Measurements from ENCODE around the gene DHX35.
A peak's percentile ranks its signal among the peaks of the same experiment; 100 is the strongest.
"Not testable (repeated sequence)": the region's sequence is repeated elsewhere in the genome, so short reads cannot be mapped to it uniquely, and the experiment has no call there.

The DHX35 gene

DNA sequence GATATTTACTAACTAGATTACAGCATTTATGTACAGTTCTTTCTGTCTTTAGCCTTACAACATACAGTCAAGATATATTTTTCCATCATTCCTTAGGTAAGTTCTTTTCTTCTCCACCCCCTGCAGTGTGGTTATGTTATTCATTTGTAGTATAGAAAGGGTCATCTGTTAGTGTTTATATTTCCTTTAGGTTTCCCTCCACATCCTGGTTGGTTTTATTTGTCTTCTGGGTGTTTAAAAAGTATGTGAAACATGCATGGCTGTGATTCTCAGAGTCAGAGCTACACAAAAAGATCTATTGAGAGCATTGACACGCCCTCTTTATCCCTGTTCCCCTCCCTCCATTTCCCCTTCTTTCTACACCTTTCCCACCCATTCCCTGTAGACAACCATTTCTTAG is 20.1 kb downstream of the DHX35 start:
- no peak for DNase-seq

DNA sequence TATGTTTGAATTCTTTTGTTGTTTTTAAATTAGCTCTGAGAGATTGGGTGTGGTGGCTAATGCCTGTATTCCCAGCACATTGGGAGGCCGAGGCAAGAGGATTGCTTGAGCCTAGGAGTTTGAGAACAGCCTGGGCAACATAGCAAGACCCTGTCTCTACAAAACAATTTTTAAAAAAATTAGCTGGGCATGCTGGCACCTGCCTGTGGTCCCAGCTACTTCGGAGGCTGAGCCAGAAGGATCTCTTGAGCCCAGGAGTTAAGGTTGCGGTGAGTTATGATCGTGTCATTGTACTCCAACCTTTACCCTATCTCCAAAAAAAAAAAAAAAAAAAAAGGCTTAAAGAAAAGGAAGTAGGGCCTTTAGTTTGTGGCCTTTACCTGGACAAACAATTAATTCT is 22.9 kb downstream of the DHX35 start:
- DNase-seq, result no peak

DNA sequence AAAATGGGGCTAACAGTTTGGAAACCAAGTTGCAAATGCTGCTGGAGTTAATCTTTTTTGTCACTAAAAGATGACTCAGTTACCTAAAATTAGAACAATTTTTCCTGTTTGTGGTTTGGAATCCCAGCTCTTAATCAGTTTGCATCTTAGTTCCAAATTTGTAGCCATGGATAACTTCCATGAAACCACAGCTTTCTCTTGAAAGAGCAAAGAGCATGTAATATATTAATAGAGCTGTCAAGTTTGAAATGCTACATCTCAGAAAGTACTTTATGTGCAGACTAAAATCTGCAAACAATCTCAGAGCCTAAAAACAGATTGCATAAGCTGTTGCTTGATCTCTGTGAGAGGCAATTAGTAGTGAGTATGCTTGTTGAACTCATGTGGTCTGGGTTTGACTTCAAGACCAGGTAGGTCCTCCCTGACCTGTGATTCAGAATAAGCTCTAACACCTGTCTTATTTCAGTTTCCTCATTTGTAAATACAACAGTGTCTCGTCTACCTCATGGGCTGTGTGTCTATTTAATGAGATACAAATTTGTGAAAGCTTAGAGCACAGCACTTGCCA is 23.5 kb downstream of the DHX35 start:
- no peak for DNase-seq

DNA sequence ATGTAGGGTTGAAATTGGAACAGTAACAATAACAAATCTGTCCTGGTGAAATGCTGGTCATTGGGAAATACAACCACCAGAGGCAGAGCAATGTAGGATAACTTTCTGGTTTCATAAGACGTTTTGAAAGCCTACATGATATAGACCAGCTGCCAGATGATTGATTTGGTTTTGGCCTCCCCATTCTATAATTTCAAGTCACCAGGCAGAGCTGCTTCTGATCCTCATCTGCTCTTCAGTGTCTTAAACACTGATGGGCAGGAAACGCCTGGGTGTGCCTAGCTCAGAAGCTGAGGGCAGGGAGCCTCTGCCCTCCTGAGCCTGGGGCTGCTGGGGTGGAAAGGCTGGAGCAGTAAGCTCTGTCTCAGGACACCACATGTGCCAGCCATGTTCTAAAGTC is 24.5 kb downstream of the DHX35 start:
- no peak for DNase-seq

DNA sequence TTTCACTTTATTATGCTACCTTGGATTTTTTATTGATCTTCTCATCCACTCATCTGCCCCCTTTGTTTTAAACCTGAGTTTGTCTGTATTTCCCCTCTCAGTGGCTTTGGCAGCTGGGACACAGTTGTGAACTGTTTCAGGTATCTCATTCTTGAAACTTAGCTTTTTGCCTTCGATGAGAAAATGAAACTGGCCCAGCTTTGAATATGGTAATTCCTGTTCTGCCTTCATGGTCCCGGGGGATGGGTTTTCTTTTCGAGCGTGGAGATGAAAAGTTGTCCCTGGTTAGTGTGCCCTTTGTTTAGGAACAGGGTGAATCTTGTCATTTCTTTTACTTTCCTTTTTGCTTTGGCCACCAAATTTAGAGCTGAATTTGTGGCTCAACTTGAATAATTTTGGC is 25.6 kb downstream of the DHX35 start:
- DNase-seq, result no peak

DNA sequence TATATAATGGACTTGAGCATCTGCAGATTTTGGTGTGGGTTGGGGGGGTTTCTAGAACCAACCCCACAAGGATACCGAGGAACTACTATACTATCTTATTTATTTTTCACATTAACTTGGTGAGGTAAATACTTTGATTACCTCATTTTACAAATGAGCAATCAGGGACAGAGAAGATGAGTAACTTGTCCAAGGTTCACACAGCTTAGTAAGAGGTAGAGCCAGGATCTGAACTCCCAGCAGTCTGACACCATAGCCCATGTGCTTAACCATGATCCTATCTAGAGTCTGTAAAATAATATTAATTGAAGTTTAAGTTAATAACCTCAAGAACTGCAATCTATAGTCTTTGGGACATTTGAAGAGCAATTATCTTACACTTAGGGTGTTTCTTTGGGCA is 28.6 kb downstream of the DHX35 start:
- no peak for DNase-seq

DNA sequence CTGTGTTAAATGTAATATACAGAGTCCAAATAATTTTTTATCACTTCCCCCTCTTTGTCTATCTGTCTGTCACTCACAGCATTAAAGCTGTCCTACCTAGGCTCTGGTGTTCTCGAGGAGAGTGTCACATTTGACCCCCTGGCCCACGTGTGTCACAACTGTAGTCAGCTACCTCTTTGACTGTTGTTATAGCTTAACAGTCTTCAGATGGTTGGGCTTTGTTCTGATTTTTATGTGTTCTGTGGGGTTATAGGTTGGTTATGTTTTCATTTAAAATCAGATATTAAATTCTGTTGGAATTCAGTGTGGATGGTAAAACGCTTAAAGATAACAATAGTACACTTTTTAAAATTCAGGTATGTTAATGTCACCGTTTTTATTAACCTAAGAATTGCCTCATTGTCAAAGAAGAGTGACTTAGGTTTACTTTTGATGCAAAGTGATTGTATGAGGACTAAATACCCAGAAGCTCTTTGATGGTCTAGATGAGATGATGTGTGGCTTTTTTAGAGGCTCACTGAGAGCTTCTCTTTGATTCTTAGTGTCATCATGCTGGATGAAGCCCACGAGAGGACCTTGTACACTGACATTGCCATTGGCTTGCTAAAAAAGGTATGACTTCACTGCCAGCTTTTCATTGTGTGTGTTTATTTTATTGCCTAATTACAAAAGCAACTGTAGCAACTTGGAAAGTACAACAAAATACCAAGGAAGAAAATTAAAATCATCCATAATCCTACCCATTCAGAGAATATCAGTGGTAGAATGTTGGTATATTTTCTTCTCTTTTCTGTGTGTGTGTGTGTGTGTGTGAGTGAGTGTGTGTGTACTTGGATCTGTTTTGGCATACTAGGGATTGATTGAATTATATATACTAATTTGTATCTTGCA is 29.9 kb downstream of the DHX35 start:
- DNase-seq, result no peak

DNA sequence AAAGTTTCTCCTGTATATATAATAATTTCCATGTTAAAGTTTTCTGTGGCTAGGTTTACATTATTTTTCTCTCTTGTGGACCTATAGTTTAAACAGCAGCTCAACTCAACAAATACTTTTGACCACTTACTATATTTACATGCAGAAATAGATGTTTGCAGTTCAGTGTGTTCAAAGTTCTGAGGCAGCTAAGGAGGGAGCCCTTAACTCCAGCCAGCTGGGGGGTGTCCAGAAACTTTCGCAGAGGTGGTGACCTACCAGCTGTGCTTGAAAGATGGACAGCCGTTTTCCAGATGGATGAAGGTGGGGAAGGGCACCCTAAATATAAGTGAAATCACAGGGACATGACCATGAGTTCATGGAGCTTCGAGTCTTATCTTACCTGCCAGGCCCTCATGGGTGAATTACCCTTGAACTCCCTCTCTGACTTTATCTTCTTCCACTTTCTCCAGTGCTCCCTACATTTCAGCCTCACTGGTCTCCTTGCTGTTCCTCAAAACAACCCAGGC is 33.4 kb downstream of the DHX35 start:
- DNase-seq, result no peak

DNA sequence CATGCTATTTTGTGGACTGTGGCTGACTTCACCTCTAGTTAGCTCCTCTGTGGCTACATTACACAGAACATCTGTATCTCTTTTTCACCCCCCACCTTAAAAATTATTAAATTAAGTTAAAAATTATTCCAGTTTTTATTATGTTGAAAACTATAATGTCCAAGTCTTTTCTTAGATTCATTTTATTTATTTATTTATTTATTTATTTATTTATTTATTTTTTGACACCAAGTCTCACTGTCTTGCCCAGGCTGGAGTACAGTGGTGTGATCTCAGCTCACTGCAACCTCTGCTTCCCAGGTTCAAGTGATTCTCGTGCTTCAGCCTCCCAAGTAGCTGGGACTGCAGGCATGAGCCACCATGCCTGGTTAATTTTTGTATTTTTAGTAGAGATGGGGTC is 34.7 kb downstream of the DHX35 start:
- DNase-seq, result not testable (repeated sequence)

DNA sequence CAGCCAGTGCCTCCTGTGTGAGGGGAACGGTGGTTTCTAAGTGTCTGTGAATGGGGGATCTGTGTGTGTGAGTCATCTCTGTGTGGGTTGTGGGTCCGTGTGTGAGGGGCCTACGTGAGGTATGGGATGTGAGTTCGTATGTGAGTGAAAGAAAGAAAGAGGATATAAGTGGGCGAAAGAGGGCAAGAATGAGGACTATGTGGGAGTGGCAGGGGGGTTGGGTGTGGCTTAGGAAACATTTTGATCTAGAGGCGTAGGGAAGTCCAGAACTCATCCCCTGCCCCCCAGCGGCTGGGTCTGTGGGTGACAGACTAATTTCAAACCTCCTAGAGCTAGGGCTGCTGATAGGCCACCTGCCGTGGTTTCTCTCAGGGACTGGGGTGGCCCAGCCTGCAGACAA is 35.5 kb downstream of the DHX35 start:
- DNase-seq, result peak; percentile 36 to 44

DNA sequence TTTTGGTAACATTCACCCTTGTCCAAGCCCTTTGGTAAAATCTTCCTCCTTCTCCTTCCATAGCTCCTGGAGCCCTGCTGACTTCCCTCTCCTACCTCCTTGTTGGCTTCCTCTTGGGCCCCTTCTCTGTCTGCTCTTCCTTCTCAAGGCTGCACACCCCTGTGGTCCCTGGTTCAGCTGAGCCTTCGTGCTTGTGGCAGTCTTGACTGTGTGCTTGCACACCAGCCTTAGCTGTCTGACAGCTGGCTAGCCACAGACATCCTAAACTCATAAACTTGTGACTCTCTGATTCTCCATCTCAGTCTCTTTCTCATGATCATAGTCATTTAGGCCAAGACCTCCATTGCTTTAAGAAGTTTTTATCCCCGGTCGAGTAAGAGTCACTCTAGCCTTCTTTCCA is 37.1 kb downstream of the DHX35 start:
- no peak for DNase-seq

DNA sequence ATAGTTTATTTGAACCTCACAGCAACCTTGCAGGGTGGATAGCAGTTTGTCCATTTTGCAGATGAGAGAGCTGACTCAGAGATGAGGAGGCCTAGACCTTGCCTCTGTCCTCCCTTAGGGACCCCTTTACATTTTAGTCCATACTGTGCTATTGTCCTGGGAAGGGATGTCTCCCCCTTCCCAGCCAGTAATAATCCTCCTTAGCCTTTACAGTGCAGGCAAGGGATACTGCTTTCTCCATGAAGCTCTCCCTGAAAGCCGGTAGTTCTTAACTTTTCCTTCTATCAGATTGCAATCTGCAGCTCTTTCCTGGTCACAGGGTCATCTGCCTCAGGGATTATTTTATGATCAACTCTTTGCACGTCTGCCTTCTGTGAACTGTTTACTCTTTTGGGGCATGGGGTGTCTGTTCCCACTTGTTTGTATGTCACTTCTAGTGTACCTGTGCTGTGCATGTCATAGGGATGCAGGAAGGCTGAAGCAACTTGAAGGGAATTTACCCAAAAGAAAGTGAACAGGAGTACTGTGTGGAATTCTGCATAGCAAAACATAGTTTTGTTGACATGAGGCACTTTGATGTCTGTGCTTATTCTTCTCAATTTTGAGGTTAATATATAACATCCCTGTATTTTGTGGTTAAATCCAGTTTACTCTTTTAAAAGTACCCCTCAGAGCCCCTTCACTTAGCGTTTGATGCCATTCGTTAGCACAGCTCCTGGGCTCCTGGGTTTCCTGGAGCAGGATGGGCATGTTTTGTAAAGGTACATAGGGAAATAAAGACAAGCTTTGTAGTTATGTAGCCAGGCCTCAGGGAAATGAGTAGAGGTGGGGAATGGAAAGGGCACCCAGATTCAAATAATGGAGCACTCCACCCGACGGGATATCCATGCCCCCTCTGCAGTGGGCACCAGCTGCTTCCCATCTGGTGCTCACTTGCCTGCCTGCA is 38.1 kb downstream of the DHX35 start:
- no peak for DNase-seq

DNA sequence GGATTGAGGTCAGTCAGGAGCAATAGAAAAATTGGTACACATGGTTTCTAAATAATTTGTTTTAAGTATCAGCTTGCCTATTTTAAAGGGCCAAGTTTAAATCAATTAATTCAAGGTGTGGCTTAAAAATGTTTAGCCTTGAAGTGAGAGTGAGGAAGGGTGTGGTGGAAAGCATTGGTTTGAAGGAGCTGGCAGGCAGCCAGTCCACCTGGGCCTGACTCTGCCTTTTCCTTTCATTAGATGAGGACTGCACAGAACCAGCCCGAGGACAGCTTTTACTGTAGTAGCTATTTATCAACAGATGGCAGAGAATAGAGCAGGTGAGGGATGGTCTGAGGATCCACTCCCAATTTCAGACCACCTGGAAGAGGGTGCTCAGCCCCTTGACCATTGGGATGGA is 42.4 kb downstream of the DHX35 start:
- peak; percentile 13 to 21 for DNase-seq

DNA sequence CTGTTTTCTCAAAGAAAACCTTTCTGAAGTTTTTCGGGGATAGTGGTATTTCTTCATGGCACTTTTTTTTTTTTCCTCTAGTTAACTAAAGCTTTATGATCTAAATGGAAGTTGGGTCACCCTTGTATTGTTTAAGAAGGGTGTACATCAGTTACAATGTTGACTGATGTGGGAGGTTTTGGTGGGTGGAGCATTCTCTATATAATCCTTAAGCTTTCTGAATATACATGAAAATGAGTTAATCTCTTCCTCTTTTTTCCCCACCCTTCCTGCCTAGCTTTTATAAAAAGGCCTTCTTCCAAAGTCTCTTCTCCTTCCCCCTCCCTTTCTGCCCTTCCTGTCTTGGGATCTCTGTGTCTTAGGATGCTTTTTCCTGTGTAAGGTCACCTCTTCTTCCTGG is 47.2 kb downstream of the DHX35 start:
- no peak for DNase-seq

DNA sequence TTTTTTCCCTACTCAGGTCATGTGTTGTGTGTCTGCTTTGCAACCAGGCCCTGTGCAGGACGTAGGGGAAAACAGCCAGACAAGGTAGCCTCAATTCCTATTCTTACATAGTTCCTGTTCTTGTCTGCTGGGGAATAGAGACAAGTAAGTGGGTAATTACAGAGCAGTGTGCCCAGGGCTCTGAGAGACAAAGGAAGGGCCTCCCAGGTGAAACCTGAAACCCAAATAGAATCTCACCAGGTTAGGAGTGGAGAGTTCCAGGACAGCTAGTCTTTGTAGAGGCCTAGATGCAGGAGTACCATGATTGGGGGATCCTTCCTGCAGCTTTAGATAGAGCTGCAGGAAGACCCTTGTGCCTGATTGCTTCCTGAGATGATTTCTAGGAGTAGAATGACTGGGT is 48.4 kb downstream of the DHX35 start:
- DNase-seq, result no peak

DNA sequence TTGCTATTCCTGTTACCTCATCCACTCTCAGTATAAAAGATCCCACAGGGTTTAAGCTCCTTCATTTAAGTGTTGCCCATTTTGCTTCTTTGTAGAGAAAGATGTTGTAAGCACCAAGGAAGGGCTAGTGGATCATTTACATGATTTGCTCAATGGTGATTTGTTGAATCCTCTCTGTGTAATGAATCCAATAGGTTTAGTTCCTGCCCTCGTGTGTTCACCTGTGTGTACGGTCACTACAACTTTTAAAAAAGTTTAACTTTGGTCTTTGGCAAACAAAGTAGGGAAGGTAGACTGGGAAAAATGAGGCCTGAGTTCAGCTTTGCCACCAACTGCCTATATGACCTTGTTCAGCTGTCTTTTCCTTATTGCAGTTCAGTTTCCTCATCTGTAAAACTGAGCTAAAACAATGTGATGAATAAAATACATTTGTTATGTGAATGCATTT is 51.5 kb downstream of the DHX35 start:
- no peak for DNase-seq

DNA sequence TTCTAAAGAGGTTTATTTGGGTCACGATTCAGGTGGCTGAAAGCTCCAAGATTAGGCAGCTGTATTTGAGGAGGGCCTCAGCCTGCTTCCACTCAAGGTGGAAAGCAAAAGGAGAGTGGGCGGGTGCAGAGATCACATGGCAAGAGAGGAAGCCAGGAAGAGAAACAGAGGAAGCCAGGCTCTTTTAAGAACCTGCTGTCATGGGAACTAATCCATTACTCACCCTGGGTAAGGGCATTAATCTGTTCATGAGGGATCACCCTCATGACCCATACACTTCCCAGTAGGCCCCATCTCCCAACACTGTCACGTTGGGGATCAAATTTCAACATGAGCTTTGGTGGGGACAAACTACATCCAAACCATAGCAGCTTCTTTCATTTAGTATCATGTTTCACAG is 53.9 kb downstream of the DHX35 start:
- DNase-seq, result no peak

DNA sequence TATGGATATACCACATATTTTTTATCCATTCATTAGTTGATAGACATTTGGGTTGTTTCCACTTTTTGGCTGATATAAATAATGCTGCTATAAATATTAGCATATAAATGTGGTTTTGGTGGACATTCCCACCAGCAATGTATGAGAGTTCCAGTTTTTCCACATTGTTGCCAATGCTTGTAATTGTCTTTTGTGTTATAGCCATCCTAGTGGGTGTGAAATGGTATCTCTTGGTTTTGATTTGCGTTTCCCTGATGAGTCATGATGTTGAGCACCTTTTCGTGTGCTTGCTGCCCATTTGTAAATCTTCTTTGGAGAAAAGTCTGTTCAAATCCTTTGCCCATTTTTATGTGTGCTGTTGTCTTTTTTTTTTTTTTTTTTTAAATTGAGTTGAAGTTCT is 54.4 kb downstream of the DHX35 start:
- no peak for DNase-seq

DNA sequence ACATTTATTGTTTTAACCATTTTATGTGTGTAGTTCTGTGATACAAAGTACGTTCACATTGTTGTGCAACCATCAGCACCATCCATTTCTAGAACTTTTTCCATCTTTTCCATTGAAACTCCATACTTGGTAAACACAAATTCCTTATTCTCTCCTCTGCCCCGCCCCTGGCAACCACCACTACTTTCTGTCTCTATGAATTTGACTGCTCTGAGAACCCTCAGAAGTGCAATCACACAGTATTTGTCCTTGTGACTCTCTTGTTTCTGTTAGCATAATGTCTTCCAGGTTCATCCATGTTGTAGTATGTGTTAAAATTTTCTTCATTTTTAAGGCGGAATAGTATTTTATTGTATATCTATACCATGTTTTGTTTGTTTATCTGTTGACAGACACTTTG is 56.9 kb downstream of the DHX35 start:
- DNase-seq, result no peak

DNA sequence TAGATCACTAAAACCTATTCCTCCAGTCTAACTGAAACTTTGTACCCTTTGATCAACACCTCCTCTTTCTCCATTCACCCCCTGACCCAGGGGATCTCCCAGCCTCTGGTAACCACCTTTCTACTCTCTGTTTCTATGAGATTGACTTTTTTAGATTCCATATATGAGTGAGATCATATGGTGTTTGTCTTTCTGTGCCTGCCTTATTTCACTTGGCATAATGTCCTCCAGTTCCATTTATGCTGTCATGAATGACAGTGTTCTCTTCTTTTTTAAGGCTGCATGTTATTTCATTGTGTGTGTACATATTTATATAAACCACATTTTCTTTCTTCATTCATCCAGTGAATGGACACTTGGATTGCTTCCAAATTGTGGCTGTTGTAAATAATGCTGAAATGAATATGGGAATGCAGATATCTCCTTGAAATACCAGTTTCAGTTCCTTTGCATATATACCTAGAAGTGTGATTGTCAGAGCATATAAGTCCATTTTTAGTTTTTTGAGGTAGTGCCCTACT is 57.7 kb downstream of the DHX35 start:
- DNase-seq, result no peak

DNA sequence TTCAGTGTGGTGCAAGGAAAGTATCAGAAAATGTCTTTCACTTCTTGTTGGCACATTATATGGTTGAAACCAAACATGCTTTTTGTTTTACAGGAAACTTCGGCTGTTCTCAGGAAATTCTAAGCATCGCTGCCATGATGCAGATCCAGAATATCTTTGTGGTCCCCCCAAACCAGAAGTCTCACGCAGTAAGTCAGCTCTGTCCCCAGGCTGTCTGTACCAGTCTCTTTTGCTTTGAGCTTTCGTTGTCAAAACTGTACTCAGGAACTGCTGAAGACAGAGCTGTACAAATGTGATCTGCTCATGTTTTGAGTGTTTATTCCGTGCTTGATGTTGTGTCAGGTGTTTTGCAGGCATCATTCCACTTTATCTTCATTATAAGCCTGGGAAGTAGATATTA is 59.6 kb downstream of the DHX35 start:
- DNase-seq, result no peak

DNA sequence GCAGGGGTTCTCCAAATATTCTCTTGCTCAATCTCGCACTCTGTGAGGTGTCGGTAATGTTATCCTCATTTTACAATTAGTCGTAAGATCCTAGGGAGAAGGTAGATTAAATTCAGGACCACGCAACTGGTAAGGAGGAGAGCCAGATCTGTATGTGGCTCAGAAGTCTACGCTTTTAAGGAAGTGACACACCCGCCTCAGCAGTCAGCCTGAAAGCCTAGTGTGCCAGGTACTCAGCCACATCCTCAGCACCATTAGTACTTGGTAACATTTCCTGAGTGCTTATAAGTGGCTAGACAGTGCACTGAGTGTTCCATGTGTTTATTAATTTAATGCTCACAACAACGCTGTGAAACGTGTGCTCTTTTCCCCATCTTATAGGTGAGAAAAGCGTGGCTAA is 63.7 kb downstream of the DHX35 start:
- DNase-seq, result peak in 1 of 2 donors; percentile 7

DNA sequence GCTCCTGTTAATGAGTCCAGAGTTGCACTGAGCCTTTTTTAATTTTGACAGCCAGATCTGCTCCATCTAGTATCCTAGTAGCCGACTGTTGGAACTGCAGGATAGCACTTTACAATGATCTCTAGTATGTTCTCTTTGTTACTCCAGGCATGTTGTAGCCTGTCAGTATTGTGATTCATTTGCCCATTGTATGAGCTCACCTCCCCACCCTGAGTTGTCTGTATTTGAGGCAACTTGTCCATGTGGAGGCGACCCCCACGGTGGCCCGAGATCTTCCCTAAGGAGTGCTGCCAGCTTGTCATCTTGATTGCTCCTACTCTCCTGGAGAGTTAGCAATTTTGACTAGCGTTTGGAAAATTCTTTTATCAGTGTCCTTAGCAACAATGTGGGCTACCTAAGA is 67.2 kb downstream of the DHX35 start:
- no peak for DNase-seq
